Testis (tissue), 3 donors: ENCODE measurements around the gene RNF126. TPM values are rescaled to one million over a fixed set of nuclear protein-coding genes. Genes with fewer than 3 reads are reported as not detected.

Source experiments
- DNase-seq: peaks from one replicate; pipeline ENCODE4 v3.0.0-alpha.2; 2019
- H3K27ac ChIP-seq, 2 donors: fragments of 200-600 bp; sonication (generic); one replicate each; pipeline ENCODE4 v1.5.1; 2019
- H3K27me3 ChIP-seq: fragments of 200-600 bp; sonication (generic); one replicate; pipeline ENCODE4 v1.5.1; 2019
- H3K36me3 ChIP-seq: fragments of 200-600 bp; sonication (generic); one replicate; pipeline ENCODE4 v1.5.1; 2017; ENCODE audit warnings: low read depth; ENCODE audit errors: missing control alignments
- H3K4me1 ChIP-seq: fragments of 200-600 bp; sonication (generic); one replicate; pipeline ENCODE4 v1.5.1; 2019
- H3K4me3 ChIP-seq, 2 donors: fragments of 200-600 bp; sonication (generic); one replicate each; pipeline ENCODE4 v1.5.1; 2017 to 2019
- H3K9me3 ChIP-seq: fragments of 200-600 bp; sonication (generic); one replicate; pipeline ENCODE4 v1.5.1; 2017
- POLR2A ChIP-seq: fragments of 450-650 bp; IDR thresholded peaks from one replicate; pipeline ENCODE4 v1.6.1; 2017; ENCODE audit warnings: antibody characterized with exemption, mild to moderate bottlenecking, moderate library complexity
- WGBS, 2 donors: methylation state at CpG; one replicate each; pipeline ENCODE4 v1.1.5; 2018; 5-methylcytosine and 5-hydroxymethylcytosine counted together
- intact Hi-C: fragments of 100-400 bp; cut with DNase I; formaldehyde crosslinking; loops from one replicate; pipeline ENCODE4 v1.15.1; 2023; ENCODE audit warnings: low total_unique reads
- polyA plus RNA-seq: library from polyadenylated mRNA; stranded (reverse); fragments of 350-450 nt; fragmentation: Illumina TruSeq; extraction: RNeasy Lipid Tissue Mini Kit (QIAGEN cat#74804); gene quantifications from one replicate; pipeline ENCODE4 v1.2.3, GENCODE V29; 2014; ENCODE audit warnings: low read depth, low replicate concordance; ENCODE audit not compliant: insufficient read depth
- total RNA-seq, 2 donors: library from RNA; depleted of rRNA; stranded (reverse); fragments of >200 nt; gene quantifications; one replicate each; pipeline ENCODE4 v1.2.3, GENCODE V29; 2016
- TF ChIP-seq, protein P1 (sequence below), 3 experiments: fragments of 450-650 bp in 2 of 3; fragments of 200-600 bp in 1 of 3; sonication (generic) in 1 of 3; IDR thresholded peaks; one replicate each; pipeline ENCODE4 v1.5.1; 2016 to 2019; ENCODE audit warnings: antibody characterized with exemption in 3 of 3, mild to moderate bottlenecking in 2 of 3, moderate library complexity in 1 of 3

RNF126 gene
- total and polyA plus RNA-seq, 3 donors from 2014 or later: 107 to 158 (median 148) TPM

DNA sequence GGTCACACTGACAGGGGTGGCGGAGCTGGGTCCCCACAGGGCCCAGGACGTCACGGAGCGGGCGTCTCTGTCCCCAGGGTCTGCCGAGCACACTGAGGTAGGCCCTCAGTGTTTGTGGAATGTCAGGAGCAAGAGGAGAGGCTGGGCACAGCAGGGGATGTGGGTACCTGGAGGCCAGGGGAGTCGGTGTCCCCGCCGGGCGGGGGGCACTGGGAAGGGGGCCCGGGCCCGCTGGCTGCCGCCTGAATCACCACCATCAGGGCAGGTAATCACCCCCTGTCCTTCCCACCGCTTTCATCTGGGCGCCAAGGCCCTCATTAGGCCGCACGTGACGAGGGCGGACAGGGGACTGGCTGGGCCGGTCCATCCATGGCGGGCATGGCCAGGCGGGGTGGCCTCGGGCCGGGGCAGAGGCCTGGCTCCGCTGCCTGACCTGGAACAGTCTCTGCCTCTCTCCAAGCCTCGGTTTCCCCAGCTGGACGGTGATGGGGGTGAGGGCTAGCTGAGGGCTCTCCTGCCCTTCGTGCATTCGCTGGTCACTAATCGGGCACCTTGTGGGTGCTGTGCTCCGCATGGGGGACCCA, 22.3 kb downstream of the RNF126 start:
- Histone ChIP-seq H3K36me3 (no peaks in the 10 kb centered on the region), H3K27ac (no peak overlapping the region), H3K4me1 (peaks cover 15% of the 10 kb centered on the region), H3K4me3 (no peak overlapping the region), H3K27me3 (no peaks in the 10 kb centered on the region), H3K9me3 (no peaks in the 10 kb centered on the region)
- WGBS, 2 donors: 72 to 90% methylated on average over 12 to 31 of the region's 31 CpGs
- intact Hi-C loops: no loop called here
- TF ChIP-seq, protein P1, sequence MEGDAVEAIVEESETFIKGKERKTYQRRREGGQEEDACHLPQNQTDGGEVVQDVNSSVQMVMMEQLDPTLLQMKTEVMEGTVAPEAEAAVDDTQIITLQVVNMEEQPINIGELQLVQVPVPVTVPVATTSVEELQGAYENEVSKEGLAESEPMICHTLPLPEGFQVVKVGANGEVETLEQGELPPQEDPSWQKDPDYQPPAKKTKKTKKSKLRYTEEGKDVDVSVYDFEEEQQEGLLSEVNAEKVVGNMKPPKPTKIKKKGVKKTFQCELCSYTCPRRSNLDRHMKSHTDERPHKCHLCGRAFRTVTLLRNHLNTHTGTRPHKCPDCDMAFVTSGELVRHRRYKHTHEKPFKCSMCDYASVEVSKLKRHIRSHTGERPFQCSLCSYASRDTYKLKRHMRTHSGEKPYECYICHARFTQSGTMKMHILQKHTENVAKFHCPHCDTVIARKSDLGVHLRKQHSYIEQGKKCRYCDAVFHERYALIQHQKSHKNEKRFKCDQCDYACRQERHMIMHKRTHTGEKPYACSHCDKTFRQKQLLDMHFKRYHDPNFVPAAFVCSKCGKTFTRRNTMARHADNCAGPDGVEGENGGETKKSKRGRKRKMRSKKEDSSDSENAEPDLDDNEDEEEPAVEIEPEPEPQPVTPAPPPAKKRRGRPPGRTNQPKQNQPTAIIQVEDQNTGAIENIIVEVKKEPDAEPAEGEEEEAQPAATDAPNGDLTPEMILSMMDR (IDR thresholded peaks at IDR 0.05): no peak
- no peak for TF ChIP-seq POLR2A
- no peak for DNase-seq

DNA sequence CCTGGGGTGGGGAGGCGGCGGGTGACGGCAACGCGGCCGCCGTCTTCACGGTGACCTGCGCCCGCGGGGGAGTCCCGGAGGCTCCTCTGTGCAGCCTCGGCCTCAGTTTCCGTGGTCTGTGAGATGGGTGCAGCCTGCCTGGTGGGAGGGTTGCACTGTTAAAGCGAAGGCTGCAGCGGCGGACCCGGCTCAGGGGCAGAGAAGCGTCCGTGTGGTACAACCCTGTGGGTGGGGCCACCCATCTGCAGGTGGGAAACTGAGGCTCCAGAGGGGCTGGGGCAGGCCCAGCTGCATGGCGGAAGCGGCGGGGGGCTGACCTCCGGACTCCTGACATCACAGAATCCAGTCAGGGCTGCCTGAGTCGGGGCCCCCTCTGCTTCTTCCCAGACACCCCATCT, 22.9 kb downstream of the RNF126 start:
- intact Hi-C loops: no loop called here
- Histone ChIP-seq H3K36me3 (no peaks in the 10 kb centered on the region), H3K9me3 (no peaks in the 10 kb centered on the region), H3K4me1 (peaks cover 15% of the 10 kb centered on the region), H3K4me3 (peak overlapping the region; percentile 41 to 47), H3K27ac (no peak overlapping the region), H3K27me3 (no peaks in the 10 kb centered on the region)
- DNase-seq: no peak
- 60% methylated on average over 17 of the region's 25 CpGs; no CpG with 5 or more reads in 1 of the 2 donors for WGBS, 2 donors
- no peak for TF ChIP-seq POLR2A

DNA sequence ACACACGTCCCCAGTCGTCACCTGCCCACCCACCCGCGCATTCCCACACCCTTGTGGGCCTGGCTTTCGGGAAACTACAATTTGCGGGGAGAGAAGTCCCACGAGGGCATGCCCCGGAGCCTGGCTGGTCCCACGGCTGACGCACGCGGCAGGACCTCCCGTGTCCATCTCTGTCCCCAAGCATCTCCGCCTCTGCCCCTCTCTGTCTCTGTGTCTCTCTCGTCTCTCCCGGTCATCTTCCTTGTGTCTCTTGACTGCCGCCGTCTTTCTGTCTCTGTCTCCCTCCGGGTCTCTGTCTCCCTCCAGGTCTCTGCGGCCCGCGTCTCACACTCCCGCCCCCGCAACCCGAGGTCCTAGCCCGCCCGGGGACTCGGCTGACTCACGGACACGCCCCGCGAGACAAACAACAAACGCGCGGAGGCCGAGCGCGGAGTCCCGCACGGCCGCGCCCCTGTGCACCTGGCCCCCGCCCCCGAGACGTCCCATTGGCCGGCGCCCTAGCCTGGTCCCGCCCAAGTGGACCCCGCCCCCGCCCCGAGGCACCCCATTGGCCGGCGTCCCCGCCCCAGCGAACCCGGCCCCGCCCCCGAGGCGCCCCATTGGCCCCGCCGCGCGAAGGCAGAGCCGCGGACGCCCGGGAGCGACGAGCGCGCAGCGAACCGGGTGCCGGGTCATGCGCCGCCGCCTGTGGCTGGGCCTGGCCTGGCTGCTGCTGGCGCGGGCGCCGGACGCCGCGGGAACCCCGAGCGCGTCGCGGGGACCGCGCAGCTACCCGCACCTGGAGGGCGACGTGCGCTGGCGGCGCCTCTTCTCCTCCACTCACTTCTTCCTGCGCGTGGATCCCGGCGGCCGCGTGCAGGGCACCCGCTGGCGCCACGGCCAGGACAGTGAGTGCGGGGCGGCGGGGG, 23.5 kb downstream of the RNF126 start, which contains the start of gene FGF22:
Gene FGF22, plus strand, starts transcription at position 627 of the 908 bp plus-strand sequence. Its CDS starts 47 bp downstream, at position 674.
- peaks cover 15% of the 10 kb centered on the region for H3K4me1 ChIP-seq
- H3K4me3 ChIP-seq: peak within 1 kb of the TSS; percentile 41 to 53
- no peaks in the 10 kb centered on the region for H3K36me3 ChIP-seq
- 3 to 7% methylated on average over 23 to 56 of the region's 109 CpGs for WGBS, 2 donors
- DNase-seq: peak; percentile 96
- TF ChIP-seq, protein P1 (IDR thresholded peaks at IDR 0.05): no peak
- intact Hi-C loops: no loop called here
- H3K27ac ChIP-seq: no peak within 1 kb of the TSS
- no peaks in the 10 kb centered on the region for H3K9me3 ChIP-seq
- H3K27me3 ChIP-seq: no peaks in the 10 kb centered on the region

DNA sequence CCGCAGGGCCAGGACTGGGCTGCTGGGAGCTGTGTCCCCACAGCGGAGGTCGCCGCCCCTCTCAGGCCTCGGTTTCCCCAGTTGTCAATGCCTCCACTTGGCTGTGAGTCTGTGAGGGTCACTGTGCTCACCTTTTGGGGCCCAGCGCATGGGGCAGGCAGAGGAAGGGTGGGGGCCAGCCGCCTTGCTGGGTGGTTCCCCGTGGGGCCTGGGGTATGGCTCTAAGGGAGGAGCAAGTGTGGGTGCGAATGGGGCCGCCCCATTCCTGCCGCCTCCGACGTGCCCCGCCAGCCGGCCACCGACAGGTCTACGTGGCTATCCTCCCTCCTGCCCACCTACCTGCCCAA, 24.1 kb downstream of the RNF126 start:
- no peak for DNase-seq
- Histone ChIP-seq H3K4me3 (peak overlapping the region; percentile 39 to 53), H3K4me1 (peaks cover 21% of the 10 kb centered on the region), H3K9me3 (no peaks in the 10 kb centered on the region), H3K27me3 (no peaks in the 10 kb centered on the region), H3K36me3 (no peaks in the 10 kb centered on the region), H3K27ac (no peak overlapping the region)
- intact Hi-C loops: no loop called here
- TF ChIP-seq, protein P1 (IDR thresholded peaks at IDR 0.05): no peak
- no peak for TF ChIP-seq POLR2A
- WGBS, 2 donors: 32 to 52% methylated on average over 3 to 17 of the region's 17 CpGs

DNA sequence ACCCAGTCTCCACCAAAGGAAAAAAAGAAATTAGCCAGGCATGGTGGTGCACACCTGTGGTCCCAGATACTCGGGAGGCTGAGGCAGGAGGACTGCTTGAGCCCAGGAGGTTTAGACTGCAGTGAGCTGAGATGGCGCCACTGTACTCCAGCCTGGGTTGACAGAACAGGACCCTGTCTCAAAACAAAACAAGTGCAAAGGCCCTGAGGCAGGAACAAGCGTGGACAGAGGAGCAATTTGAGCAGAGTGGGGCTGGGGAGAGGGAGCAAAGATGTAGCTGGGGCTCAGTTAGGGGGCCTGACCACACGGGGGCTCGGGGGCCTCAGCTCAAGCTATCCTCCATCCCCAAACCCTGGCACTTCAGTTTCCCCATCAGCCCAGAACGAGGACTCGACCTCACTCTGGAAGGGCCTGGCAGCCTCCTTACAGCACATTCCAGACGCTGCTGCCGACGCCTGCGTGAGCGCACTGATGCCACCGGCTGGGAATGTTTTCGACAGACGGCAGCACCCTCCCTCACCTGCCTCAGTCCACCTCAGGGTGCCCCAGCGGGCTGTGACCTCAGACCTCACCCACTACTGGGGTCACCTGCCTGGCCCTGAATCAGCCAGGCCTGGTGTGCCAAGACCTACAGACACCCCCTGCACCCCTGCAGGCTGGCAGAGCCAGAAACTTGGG, 27.9 kb downstream of the RNF126 start:
- TF ChIP-seq, protein P1 (IDR thresholded peaks at IDR 0.05): no peak
- no peak for TF ChIP-seq POLR2A
- peaks cover 24% of the 10 kb centered on the region for H3K4me1 ChIP-seq
- intact Hi-C loops: no loop called here

More for the DNA sequence above, 27.9 kb downstream of the RNF126 start:
- Histone ChIP-seq H3K27ac (no peak overlapping the region), H3K4me3 (no peak overlapping the region), H3K9me3 (no peaks in the 10 kb centered on the region), H3K36me3 (no peaks in the 10 kb centered on the region), H3K27me3 (no peaks in the 10 kb centered on the region)
- DNase-seq: no peak
- 90 to 95% methylated on average over 14 to 16 of the region's 16 CpGs for WGBS, 2 donors
